NCI-H1417 treated with DMSO at 0.1 percent for 48 hours (cell line): ENCODE measurements around the gene SGCD.

Experiments used
- DNase-seq: peaks from one replicate; lab custom pipeline; 2025; lab: John Stamatoyannopoulos, UW

SGCD gene

GRCh38 chr5:156401804-156402203, 74.8 kb downstream of the SGCD start:
- no peak for DNase-seq

- no peak for DNase-seq
Measured at GRCh38 chr5:156402387-156402921, 75.5 kb downstream of the SGCD start.

GRCh38 chr5:156405988-156406387, 79.0 kb downstream of the SGCD start:
- no peak for DNase-seq

GRCh38 chr5:156407251-156407650, 80.3 kb downstream of the SGCD start:
- DNase-seq: no peak

GRCh38 chr5:156409834-156410233, 82.9 kb downstream of the SGCD start:
- no peak for DNase-seq

GRCh38 chr5:156411185-156411613, 84.2 kb downstream of the SGCD start:
- no peak for DNase-seq

- DNase-seq: no peak
Measured at GRCh38 chr5:156411957-156412356, 85.0 kb downstream of the SGCD start.

- no peak for DNase-seq
Measured at GRCh38 chr5:156414391-156414790, 87.4 kb downstream of the SGCD start.

GRCh38 chr5:156419661-156420060, 92.7 kb downstream of the SGCD start:
- no peak for DNase-seq

- no peak for DNase-seq
Measured at GRCh38 chr5:156420665-156421064, 93.7 kb downstream of the SGCD start.

- DNase-seq: no peak
Measured at GRCh38 chr5:156421798-156422197, 94.8 kb downstream of the SGCD start.

- no peak for DNase-seq
Measured at GRCh38 chr5:156423597-156423996, 96.6 kb downstream of the SGCD start.

- no peak for DNase-seq
Measured at GRCh38 chr5:156427315-156427714, 100.4 kb downstream of the SGCD start.

GRCh38 chr5:156431956-156432829, 105.2 kb downstream of the SGCD start:
- no peak for DNase-seq

GRCh38 chr5:156432830-156433105, 105.8 kb downstream of the SGCD start:
- no peak for DNase-seq

- no peak for DNase-seq
Measured at GRCh38 chr5:156434471-156434870, 107.5 kb downstream of the SGCD start.

GRCh38 chr5:156435101-156435500, 108.1 kb downstream of the SGCD start:
- no peak for DNase-seq

GRCh38 chr5:156438076-156438475, 111.1 kb downstream of the SGCD start:
- no peak for DNase-seq

- no peak for DNase-seq
Measured at GRCh38 chr5:156444753-156445291, 117.9 kb downstream of the SGCD start.

GRCh38 chr5:156446526-156446925, 119.6 kb downstream of the SGCD start:
- DNase-seq: no peak

- DNase-seq: no peak
Measured at GRCh38 chr5:156450778-156451177, 123.8 kb downstream of the SGCD start.

- DNase-seq: no peak
Measured at GRCh38 chr5:156451505-156451904, 124.5 kb downstream of the SGCD start.

- DNase-seq: no peak
Measured at GRCh38 chr5:156456857-156457256, 129.9 kb downstream of the SGCD start.
